ENCODE results near the gene RTP2.
A peak's percentile ranks its signal among the peaks of the same experiment; 100 is the strongest.
"Not testable (repeated sequence)": the region's sequence is repeated elsewhere in the genome, so short reads cannot be mapped to it uniquely, and the experiment has no call there.

The RTP2 gene

GRCh38 chr3:187709155-187709554 lies 6.8 kb upstream of the RTP2 start:
- DNase-seq: no peak

GRCh38 chr3:187708696-187709095 lies 6.3 kb upstream of the RTP2 start:
- DNase-seq: no peak

GRCh38 chr3:187706971-187707370 lies 4.6 kb upstream of the RTP2 start:
- no peak for DNase-seq

- DNase-seq: no peak
Measured at GRCh38 chr3:187705164-187705563, 2.8 kb upstream of the RTP2 start.

GRCh38 chr3:187700249-187700648 lies 2.1 kb downstream of the RTP2 start:
- DNase-seq: no peak

- DNase-seq: no peak
Measured at GRCh38 chr3:187698499-187699399, 3.6 kb downstream of the RTP2 start.

- no peak for DNase-seq
Measured at GRCh38 chr3:187696021-187696420, 6.3 kb downstream of the RTP2 start.

- DNase-seq: no peak
Measured at GRCh38 chr3:187695449-187695848, 6.9 kb downstream of the RTP2 start.

GRCh38 chr3:187694801-187695200 lies 7.6 kb downstream of the RTP2 start:
- no peak for DNase-seq

- DNase-seq: no peak
Measured at GRCh38 chr3:187693431-187693830, 8.9 kb downstream of the RTP2 start.

- DNase-seq: no peak
Measured at GRCh38 chr3:187689984-187690383, 12.4 kb downstream of the RTP2 start.

- DNase-seq: no peak
Measured at GRCh38 chr3:187686621-187687273, 15.6 kb downstream of the RTP2 start.

- DNase-seq: no peak
Measured at GRCh38 chr3:187685948-187686347, 16.4 kb downstream of the RTP2 start.

- DNase-seq: no peak
Measured at GRCh38 chr3:187684880-187685279, 17.5 kb downstream of the RTP2 start.

GRCh38 chr3:187684444-187684843 lies 17.9 kb downstream of the RTP2 start:
- DNase-seq: no peak

GRCh38 chr3:187681756-187682155 lies 20.6 kb downstream of the RTP2 start:
- not testable (repeated sequence) for DNase-seq

GRCh38 chr3:187679638-187680396 lies 22.5 kb downstream of the RTP2 start:
- DNase-seq: peak; percentile 69

- DNase-seq: peak; percentile 4
Measured at GRCh38 chr3:187678726-187679268, 23.6 kb downstream of the RTP2 start.

- no peak for DNase-seq
Measured at GRCh38 chr3:187677604-187678003, 24.8 kb downstream of the RTP2 start.

- no peak for DNase-seq
Measured at GRCh38 chr3:187673012-187673411, 29.3 kb downstream of the RTP2 start.

- DNase-seq: no peak
Measured at GRCh38 chr3:187669675-187670504, 32.5 kb downstream of the RTP2 start, which contains the start of gene SST. Gene SST, minus strand, starts transcription at chr3:187670394. Its CDS starts 103 bp downstream, at chr3:187670291.

- no peak for DNase-seq
Measured at GRCh38 chr3:187667526-187667925, 34.8 kb downstream of the RTP2 start.

Data from CD4-positive, alpha-beta T cell treated with Interleukin-6 for 4 hours (primary cell).